ENCODE measurements around the gene CDH4. TPM values are rescaled to one million over a fixed set of nuclear protein-coding genes. Genes with fewer than 3 reads are reported as not detected.

CDH4 gene
- total RNA-seq, 6 donors from 2014 or later: 0.20 to 1.0 (median 0.40) TPM; not detected in 1

DNA sequence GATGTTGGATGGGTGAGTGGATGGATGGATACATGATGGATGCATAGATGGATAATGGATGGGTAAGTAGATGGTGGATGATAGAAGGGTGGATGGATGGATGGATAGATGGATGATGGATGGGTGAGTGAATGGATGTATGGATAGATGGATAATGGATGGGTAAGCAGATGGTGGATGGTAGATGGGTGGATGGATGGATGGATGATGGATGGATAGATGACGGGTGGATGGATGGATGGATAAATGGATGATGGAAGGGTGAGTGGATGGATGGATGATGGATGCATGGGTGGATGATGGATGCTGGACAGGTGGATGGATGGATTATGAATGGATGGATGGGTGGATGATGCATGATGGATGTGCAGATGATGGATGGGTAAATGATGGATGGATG is 638.1 kb downstream of the CDH4 start:
- no peaks in the 10 kb centered on the region for H3K36me3 ChIP-seq
- ATAC-seq (ENCODE audit: low FRiP score in 2 of 2) (no peak), DNase-seq (no peak)
- no peaks in the 10 kb centered on the region for H3K4me1 ChIP-seq
- no peaks in the 10 kb centered on the region for H3K9me3 ChIP-seq
- WGBS, 2 donors: 0 to 100% methylated on average over 1 of the region's 1 CpG
- H3K4me3 ChIP-seq: no peak overlapping the region
- no peaks in the 10 kb centered on the region for H3K27me3 ChIP-seq
- TF ChIP-seq, protein P1, sequence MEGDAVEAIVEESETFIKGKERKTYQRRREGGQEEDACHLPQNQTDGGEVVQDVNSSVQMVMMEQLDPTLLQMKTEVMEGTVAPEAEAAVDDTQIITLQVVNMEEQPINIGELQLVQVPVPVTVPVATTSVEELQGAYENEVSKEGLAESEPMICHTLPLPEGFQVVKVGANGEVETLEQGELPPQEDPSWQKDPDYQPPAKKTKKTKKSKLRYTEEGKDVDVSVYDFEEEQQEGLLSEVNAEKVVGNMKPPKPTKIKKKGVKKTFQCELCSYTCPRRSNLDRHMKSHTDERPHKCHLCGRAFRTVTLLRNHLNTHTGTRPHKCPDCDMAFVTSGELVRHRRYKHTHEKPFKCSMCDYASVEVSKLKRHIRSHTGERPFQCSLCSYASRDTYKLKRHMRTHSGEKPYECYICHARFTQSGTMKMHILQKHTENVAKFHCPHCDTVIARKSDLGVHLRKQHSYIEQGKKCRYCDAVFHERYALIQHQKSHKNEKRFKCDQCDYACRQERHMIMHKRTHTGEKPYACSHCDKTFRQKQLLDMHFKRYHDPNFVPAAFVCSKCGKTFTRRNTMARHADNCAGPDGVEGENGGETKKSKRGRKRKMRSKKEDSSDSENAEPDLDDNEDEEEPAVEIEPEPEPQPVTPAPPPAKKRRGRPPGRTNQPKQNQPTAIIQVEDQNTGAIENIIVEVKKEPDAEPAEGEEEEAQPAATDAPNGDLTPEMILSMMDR (IDR thresholded peaks at IDR 0.05): no peak
- TF ChIP-seq POLR2AphosphoS5 (IDR thresholded peaks at IDR 0.05): no peak
- TF ChIP-seq POLR2A (IDR thresholded peaks at IDR 0.05): no peak
- TF ChIP-seq EP300 (IDR thresholded peaks at IDR 0.05): no peak
- no peak overlapping the region for H3K27ac ChIP-seq

DNA sequence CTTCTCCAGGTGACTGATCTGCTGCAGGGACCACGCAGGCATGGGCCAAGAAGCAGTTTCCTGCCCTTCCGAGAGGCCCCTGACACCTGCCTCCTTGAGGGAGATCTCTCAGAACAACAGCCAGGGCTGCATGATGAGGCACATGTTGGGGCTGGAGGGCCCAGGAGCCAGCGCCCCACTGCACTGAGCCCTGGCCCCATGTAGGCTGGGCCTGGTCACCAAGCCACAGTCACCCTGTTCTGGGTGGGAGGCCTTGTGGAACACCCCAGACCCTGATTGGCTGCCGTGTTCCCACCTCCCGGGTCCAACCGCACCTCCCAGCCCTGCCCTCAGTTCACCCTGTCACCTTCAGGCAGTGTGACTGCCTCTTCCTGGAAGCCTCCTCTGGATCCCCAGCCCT is 639.4 kb downstream of the CDH4 start:
- 70 to 76% methylated on average over 2 to 6 of the region's 6 CpGs for WGBS, 2 donors
- ATAC-seq (ENCODE audit: low FRiP score in 2 of 2) (no peak), DNase-seq (no peak)
- Histone ChIP-seq H3K36me3 (no peaks in the 10 kb centered on the region), H3K4me1 (no peaks in the 10 kb centered on the region), H3K4me3 (no peak overlapping the region), H3K27ac (no peak overlapping the region), H3K27me3 (peaks cover 0 to 5% (median 0%) of the 10 kb centered on the region in 4 donors), H3K9me3 (no peaks in the 10 kb centered on the region)
- no peak for TF ChIP-seq POLR2AphosphoS5 (IDR thresholded peaks at IDR 0.05)
- TF ChIP-seq EP300 (IDR thresholded peaks at IDR 0.05): no peak
- no peak for TF ChIP-seq POLR2A (IDR thresholded peaks at IDR 0.05)
- TF ChIP-seq, protein P1 (IDR thresholded peaks at IDR 0.05): no peak

DNA sequence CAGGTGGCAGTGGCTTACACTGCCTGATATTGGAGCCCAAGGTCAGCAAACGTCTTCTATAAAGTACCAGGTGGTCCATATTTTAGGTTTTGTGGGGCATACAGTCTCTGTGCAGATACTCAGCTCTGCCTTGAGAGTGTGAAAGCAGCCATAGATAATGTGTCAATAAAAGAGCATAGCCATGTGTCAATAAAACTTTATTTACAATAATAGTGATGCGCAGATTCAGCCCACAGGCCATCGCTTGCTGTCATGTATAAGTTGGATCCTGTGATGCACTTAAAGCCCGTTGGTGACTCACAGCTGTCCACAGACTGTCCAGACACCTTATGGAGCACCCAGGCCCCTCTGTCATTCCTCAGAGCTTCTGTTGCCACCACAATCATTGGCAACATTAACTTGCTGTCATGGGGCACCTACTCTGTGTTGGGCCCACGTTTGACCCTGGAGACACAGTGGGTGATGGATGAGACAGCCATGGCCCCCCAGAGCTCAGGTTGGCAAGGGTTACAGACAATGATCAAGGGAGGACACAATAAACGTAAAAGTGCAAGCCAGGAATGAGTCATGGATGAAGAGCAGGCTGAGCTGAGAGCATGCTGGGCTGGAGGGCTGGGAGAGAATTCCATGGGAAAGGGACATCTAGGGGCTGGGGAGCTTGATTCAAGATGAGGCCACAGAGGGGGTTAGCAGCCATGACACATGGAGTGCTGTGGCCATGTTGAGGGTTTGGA is 640.0 kb downstream of the CDH4 start:
- DNase-seq: no peak
- H3K27ac ChIP-seq: no peak overlapping the region
- no peaks in the 10 kb centered on the region for H3K36me3 ChIP-seq
- no peaks in the 10 kb centered on the region for H3K9me3 ChIP-seq
- no peak for ATAC-seq (ENCODE audit: low FRiP score in 2 of 2)
- TF ChIP-seq POLR2A (IDR thresholded peaks at IDR 0.05) (no peak), EP300 (IDR thresholded peaks at IDR 0.05) (no peak), POLR2AphosphoS5 (IDR thresholded peaks at IDR 0.05) (no peak)
- TF ChIP-seq, protein P1 (IDR thresholded peaks at IDR 0.05): no peak
- WGBS, 2 donors: 73 to 75% methylated on average over 6 of the region's 6 CpGs
- no peaks in the 10 kb centered on the region for H3K4me1 ChIP-seq
- H3K27me3 ChIP-seq: peaks cover 0 to 5% (median 0%) of the 10 kb centered on the region in 4 donors
- no peak overlapping the region for H3K4me3 ChIP-seq

DNA sequence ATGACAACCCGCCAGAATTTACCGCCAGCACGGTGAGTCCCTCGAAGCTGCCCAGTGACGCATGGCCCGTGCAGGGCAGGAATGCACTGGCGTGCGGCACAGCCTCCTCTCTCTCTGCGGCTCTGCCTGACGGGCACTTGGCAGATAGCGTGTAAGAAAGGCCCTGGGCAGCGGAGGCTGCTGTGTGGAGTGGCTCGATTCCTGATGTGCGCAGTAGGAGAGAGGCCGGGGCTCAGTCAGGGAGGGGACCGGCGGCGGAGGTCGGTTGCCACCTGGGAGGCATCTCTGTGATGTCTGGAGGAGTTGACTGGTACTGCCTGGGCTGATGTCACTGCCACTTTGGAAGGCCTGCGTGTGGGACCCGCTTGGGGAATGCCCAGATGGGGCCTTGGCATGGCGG is 643.0 kb downstream of the CDH4 start:
- no peaks in the 10 kb centered on the region for H3K4me1 ChIP-seq
- no peak for TF ChIP-seq POLR2AphosphoS5 (IDR thresholded peaks at IDR 0.05)
- no peak for TF ChIP-seq EP300 (IDR thresholded peaks at IDR 0.05)
- no peak for TF ChIP-seq POLR2A (IDR thresholded peaks at IDR 0.05)
- TF ChIP-seq, protein P1 (IDR thresholded peaks at IDR 0.05): no peak
- H3K36me3 ChIP-seq: no peaks in the 10 kb centered on the region
- no peaks in the 10 kb centered on the region for H3K9me3 ChIP-seq
- H3K27ac ChIP-seq: no peak overlapping the region
- no peak overlapping the region for H3K4me3 ChIP-seq
- DNase-seq (peak in 1 of 2 donors; percentile 78), ATAC-seq (ENCODE audit: low FRiP score in 2 of 2) (no peak)
- WGBS, 2 donors: 84 to 95% methylated on average over 18 to 19 of the region's 22 CpGs
- H3K27me3 ChIP-seq: peaks cover 0 to 5% (median 0%) of the 10 kb centered on the region in 4 donors

DNA sequence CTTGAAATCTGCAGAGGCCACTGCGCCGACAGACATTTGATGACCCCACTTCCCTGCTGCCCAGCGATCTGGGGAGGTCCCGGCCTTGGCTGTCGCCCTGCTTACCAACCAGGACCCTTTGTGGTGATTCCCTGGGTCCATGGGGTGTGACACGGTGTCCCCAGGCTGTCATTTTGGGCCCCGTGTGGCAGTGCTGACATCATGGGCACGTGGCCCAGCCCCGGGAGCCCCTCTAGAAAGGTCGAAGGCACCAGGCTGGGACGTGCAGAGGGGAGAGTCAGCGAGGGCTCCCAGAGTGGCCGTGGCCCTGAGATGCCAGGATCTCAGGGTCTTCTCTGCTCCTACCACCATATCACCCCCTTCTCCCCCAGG is 643.6 kb downstream of the CDH4 start:
- H3K4me3 ChIP-seq: no peak overlapping the region
- no peaks in the 10 kb centered on the region for H3K9me3 ChIP-seq
- no peak overlapping the region for H3K27ac ChIP-seq
- H3K27me3 ChIP-seq: peaks cover 0 to 5% (median 0%) of the 10 kb centered on the region in 4 donors
- DNase-seq (no peak), ATAC-seq (ENCODE audit: low FRiP score in 2 of 2) (no peak)
- H3K36me3 ChIP-seq: no peaks in the 10 kb centered on the region
- 81 to 86% methylated on average over 6 to 13 of the region's 13 CpGs for WGBS, 2 donors
- TF ChIP-seq POLR2AphosphoS5 (IDR thresholded peaks at IDR 0.05): no peak
- no peak for TF ChIP-seq EP300 (IDR thresholded peaks at IDR 0.05)
- TF ChIP-seq POLR2A (IDR thresholded peaks at IDR 0.05): no peak
- TF ChIP-seq, protein P1 (IDR thresholded peaks at IDR 0.05): no peak
- H3K4me1 ChIP-seq: no peaks in the 10 kb centered on the region

Data from upper lobe of left lung (tissue), 6 donors.